ENCODE data around the gene IL18.
"Not testable (repeated sequence)": the region's sequence is repeated elsewhere in the genome, so short reads cannot be mapped to it uniquely, and the experiment has no call there.

Gene IL18

DNA sequence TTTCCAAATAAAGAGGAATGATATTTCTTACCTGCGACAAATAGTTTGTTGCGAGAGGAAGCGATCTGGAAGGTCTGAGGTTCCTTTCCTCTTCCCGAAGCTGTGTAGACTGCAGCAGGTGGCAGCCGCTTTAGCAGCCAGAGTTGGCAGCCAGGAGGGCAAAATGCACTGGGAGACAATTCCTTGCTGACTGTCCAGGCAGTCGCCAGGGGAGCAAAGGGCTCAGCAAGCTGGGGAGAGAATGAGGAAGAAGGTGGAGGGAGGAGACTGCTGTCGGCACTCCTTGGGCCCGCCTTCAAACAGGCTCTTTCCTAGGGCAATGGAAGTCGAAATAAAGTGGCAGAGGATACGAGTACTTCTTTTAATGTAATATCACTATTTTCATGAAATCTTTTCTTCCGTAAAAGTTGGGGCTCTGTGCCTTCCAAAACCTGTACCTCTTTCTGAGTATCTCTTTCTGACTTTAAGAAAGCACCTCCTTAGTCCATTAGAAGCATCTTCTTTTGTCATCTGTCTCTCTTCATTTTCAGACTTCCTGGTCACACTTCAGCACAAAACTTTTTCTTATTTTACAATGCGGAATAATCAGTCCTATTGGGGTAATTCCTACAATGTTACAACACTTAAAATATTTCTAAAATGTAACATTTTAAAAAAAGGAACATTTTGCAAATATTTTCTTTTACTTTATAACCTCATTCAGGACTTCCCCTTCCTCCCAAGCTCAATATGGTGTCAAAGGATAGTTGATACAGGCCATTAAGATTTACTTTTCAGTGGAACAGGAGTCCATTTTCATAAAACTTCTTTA is at the start of gene IL18:
Gene IL18, minus strand, starts transcription at position 220 of the 811 bp plus-strand sequence. CDS start 9,041 bp downstream, outside the sequence.
- in situ Hi-C loops (cut with HindIII; ENCODE audit: low sequenced_read_pairs) = no loop called here

DNA sequence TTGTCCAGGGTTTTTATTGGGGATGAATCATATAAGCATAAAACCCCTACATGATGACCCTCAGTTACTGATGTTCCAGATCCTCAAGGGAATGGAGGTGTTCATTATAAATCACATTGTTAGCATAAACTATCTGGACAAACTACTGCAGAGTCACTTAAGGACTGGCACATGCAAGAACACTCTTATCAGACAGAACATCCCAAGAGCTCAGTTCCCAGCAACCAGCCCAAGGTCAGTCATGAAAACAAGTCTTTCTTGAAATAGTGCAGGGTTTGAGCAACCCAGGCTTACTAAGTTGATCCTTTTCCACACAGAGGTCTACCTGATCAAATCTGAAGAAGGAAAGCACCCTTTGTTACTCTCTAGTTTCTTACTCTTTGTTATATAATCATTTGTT is 48.8 kb upstream of the IL18 start:
- in situ Hi-C loops (cut with HindIII; ENCODE audit: low sequenced_read_pairs) = no loop called here

DNA sequence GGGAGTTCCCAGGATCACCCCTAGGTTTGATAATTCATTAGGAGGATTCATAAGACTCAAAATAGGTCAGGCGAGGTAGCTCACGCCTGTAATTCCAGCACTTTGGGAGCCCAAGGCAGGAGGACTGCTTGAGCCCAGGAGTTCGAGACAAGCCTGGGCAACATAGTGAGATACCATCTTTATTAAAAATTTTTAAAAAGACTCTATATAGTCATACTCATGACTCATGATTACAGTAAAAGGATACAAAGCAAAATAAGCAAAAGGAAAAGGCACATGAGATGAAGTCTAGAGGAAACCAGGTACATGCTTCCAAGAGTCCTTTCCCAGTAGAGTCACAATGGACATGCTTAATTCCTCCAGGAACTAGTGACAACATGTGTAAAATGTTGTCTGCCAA is 48.4 kb upstream of the IL18 start:
- in situ Hi-C loops (cut with HindIII; ENCODE audit: low sequenced_read_pairs) = no loop called here

DNA sequence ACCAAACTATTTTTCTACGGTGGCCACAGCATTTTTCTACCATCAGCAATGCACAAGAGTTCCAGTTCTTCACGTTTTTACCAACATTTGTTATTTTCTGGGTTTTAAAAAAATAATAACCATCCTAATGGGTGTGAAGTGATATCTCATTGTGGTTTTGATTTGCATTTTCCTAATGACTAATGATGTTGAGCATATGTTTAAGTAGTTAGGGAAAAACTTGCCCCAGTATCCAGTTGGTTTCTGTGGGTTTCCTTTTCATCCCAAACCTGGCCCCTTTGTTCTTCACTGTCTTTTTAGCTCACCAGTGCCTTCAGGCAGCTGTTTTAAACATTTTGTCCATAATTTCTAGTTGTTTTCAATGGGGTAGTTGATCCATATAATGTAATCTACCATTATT is 47.6 kb upstream of the IL18 start:
- in situ Hi-C loops (cut with HindIII; ENCODE audit: low sequenced_read_pairs) = no loop called here

DNA sequence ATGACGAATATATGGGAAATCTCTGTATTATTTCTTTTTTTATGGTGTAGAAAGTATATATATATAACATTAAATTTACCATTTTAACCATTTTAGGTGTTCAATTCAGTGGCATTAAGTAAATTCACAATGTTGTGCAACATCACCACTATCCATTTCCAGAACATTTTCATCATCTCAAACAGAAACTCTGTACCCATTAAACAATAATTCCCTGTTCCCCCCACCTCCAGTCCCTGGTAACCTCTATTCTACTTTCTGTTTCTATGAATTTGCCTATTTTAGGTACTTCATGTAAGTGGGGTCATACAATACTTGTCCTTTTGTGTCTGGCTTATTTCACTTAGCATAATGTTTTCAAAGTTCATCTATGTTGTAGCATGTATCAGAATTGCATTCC is 47.0 kb upstream of the IL18 start:
- in situ Hi-C loops (cut with HindIII; ENCODE audit: low sequenced_read_pairs) = no loop called here

DNA sequence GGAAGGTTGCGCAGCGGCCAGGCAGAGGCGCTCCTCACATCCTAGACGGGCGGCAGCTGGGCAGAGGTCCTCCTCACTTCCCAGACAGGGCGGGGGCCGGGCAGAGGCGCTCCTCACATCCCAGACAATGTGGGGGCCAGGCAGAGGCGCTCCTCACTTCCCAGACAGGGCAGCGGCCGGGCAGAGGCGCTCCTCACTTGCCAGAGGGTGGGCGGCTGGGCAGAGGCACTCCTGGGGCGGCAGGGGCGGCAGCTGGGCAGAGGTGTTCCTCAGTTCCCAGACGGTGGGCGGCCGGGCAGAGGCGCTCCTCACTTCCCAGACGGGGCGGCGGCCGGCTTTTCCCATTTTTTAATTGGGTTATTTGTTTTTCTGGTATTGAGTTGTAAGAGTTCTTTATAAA is 42.2 kb upstream of the IL18 start:
- in situ Hi-C loops (cut with HindIII; ENCODE audit: low sequenced_read_pairs) = no loop called here

DNA sequence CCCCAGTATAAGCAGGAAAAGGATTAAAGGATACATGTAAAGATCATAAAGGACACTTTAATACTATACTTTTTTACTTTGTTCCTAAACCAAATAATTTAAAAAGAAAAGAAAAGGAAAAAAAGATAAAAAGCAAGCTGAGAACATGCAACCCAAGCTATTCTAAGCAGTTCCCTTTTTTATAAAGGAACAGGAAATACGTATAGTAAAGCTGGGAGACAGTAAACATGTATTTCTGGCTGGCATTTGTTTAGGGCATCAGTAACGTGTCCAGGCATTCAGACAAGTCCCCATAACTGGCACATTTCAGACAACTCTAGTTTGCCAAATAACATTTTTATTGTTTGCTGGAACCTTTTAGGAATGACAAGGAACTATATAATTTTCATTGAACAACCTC is 36.4 kb upstream of the IL18 start:
- in situ Hi-C loops (cut with HindIII; ENCODE audit: low sequenced_read_pairs) = no loop called here

DNA sequence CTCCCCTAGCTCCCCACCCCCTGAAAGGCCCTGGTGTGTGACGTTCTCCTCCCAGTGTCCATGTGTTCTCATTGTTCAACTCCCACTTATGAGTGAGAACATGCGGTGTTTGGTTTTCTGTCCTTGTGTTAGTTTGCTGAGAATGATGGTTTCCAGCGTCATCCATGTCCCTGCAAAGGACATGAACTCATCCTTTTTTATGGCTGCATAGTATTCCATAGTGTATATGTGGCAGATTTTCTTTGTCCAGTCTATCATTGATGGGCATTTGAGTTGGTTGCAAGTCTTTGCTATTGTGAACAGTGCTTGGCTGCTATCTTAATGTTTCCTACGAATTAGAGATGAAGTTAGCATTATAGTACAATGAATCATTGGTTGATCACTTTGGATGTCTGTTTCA is 35.2 kb upstream of the IL18 start:
- in situ Hi-C loops (cut with HindIII; ENCODE audit: low sequenced_read_pairs) = not testable (repeated sequence)

DNA sequence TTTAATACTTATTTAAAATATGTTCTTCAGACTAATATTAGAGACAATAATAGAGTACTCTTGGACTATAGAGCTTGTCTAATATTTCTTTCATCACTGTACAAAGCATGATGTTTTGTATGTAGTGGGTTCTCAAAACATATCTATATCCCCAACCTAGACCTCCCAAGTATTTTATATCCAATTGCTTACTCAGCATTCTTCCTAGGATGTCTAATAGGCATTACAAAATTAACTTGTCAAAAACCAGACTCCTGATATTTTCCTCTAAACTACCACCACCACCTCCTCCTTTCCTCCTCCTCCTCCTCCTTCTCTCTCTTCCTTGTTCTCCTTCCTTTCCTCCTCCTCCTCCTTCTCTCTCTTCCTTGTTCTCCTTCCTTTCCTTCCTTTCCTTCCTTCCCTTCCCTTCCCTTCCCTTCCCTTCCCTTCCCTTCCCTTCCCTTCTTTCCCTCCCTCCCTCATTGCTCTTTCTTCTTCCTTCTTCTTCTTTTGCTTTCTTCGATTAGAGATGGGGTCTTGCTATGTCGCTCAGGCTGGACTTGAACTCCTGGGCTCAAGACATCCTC is 32.7 kb upstream of the IL18 start:
- in situ Hi-C loops (cut with HindIII; ENCODE audit: low sequenced_read_pairs) = no loop called here

DNA sequence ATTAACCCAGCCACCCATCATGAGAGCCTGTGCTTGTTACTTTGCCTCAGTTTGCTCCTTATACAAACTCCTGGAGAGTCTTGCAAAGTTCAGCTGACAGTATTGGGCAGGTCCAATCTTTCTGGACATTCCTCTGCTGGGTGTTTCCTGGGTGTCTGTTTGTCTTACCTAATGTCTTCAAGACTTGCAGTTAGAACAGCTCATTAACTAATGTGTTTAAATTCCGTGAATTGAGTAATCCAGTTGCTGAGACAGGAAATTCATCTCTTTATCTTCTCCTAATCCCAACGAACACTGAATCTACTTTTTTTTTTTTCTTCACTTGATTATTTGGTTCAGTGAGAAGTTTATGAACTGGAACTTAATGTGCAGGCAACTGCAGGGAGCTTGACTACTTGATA is 32.1 kb upstream of the IL18 start:
- in situ Hi-C loops (cut with HindIII; ENCODE audit: low sequenced_read_pairs) = no loop called here

DNA sequence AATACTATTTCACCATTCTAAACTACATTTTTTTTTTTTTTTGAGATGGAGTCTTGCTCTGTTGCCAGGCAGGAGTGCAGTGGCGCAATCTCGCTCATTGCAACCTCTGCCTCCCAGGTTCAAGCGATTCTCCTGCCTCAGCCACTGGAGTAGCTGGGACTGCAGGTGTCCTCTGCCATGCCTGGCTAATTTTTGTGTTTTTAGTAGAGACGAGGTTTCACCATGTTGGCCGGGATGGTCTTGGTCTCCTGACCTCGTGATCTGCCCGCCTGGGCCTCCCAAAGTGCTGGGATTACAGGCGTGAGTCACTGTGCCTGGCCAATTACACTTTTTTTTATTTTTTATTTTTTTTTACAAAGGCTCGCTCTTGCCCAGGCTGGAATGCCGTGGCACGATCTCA is 31.2 kb upstream of the IL18 start:
- in situ Hi-C loops (cut with HindIII; ENCODE audit: low sequenced_read_pairs) = not testable (repeated sequence)

DNA sequence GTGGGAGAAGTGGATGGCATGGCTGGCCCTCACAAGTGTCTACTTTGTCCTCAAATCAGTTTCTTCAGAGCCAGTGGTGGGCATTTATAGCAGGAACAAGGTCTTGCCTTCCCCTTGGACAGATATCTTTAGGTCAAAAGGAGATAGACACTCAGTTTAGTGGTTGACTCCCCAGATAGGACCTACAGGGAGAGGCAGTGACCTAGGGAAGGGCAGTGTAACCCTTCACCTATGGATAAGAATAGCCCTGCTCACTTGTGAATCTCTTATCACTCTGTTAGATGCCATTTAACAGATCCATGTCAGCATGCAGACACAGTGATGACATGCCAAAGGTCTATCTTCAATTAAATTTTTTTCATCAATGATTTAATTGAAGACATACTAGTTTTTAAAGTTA is 22.4 kb upstream of the IL18 start:
- in situ Hi-C loops (cut with HindIII; ENCODE audit: low sequenced_read_pairs) = no loop called here

DNA sequence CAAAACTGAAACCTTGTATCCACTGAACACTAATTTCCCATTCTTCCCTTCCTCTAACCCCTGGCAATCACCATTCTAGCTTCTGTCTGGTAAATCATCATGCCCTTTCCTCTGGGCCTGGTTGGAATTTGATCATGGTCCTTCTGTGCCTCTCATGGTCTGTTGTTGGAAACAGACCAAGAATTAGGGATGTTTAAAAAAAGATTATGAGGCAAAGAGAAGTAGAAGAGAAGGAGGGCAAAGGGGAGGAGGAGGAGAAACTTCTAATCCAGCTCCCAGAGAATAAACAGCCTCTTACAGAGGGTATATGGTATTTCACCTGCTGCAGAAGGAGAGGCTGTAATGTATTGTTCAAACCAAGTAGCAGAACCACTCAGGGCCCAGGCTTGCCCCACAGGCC is 22.0 kb upstream of the IL18 start:
- in situ Hi-C loops (cut with HindIII; ENCODE audit: low sequenced_read_pairs) = no loop called here

DNA sequence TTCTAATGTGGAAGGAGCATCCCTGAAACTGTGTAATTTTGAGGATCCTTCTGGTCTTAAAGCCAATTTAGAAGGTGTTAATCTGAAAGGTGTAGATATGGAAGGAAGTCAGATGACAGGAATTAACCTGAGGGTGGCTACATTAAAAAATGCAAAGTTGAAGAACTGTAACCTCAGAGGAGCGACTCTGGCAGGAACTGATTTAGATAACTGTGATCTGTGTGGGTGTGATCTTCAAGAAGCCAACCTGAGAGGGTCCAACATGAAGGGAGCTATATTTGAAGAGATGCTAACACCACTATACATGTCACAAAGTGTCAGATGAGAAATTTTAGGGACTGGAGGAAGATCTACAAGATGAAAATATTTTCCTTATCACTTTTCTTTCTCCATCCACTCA is 19.0 kb upstream of the IL18 start:
- in situ Hi-C loops (cut with HindIII; ENCODE audit: low sequenced_read_pairs) = no loop called here

DNA sequence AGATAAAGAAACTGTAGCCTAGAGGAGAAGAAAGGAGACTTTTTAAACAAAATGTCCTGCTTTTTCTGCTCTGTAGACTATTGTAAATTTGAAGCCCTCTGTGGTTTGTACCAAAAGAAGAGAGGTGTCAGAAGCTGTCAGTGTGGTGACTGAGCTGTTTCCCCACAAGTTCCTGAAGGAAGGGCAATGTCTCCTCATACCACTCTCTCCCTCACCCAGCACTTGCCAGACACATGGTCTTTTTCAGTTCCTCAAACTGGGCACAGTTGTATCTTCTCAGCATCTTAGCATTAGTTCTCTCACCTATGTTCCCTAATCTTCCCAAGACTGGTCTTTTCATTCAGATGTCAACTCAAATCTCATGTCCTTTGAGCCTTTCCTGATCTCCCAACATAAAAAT is 15.7 kb upstream of the IL18 start:
- in situ Hi-C loops (cut with HindIII; ENCODE audit: low sequenced_read_pairs) = no loop called here

DNA sequence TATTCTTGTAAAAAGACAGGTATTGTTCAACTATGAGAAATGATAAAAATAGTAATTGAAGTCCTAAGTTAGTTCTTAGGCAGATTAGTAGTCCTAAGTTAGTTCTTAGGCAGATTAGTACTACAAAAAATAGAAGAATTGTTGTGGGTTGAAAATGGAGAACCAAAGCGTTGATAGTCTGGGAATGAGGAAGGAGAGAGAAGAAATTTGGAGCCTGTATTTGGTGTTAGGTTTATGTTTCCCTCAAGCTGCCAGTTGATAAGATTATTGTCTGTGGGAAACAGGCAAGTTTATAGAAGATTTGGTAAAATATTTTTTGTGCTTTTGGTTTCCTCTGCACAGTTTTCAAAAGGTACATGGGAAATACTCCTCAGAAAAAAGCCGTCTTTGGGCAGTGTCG is 15.0 kb upstream of the IL18 start:
- in situ Hi-C loops (cut with HindIII; ENCODE audit: low sequenced_read_pairs) = no loop called here

DNA sequence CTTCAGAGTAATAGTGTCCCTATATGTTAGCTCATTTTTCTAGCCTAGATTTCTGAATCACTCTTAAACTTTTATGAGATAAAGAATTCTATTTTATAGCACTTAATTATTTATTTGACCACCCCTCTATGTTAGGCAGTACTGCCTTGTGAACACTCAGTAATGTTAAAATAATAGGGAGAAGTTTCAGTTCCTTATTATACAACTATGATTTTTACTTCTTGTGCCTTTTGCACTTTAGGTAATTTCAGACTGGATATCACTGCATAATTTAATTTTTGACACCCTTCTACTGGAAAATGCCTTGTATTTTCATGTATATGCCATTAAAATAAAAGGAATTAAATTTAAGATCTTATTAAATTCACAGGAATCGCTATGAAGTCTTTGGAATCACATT is 14.5 kb upstream of the IL18 start:
- in situ Hi-C loops (cut with HindIII; ENCODE audit: low sequenced_read_pairs) = no loop called here

DNA sequence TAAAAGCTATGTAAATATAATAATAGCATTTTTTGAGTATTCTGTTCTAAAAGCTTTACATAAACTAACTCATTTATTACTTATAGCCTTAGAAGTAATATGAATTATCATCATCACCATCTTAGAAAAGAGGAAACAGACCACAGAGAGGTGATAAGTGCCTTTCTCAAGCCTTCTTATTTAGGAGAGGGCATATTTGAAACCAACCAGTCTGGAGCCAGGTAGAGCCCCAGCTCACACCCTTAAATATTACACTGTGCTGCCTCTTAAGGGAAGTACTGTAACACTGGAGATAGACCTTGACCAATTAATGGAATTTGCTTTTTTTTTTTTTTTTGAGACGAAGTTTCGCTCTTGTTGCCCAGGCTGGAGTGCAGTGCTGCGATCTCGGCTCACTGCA is 13.7 kb upstream of the IL18 start:
- in situ Hi-C loops (cut with HindIII; ENCODE audit: low sequenced_read_pairs) = no loop called here

DNA sequence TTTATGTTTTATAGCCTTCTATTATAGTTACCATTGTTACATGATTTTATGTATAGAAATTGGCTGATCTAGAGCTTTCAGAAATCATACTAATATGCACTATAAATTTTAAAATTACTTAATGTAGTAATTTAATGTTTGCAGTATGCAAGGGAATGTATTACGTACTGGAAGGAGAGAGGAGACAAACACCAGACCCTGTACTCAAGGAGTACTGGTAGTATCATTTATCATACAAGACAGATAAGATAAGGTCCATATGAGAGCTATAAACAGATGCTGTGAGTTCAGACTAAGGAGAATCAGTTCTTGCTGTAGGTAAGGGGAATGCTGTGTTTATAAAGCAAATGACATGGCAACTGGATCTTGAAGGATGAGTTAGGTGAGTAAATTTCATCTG is 12.2 kb upstream of the IL18 start:
- in situ Hi-C loops (cut with HindIII; ENCODE audit: low sequenced_read_pairs) = no loop called here

DNA sequence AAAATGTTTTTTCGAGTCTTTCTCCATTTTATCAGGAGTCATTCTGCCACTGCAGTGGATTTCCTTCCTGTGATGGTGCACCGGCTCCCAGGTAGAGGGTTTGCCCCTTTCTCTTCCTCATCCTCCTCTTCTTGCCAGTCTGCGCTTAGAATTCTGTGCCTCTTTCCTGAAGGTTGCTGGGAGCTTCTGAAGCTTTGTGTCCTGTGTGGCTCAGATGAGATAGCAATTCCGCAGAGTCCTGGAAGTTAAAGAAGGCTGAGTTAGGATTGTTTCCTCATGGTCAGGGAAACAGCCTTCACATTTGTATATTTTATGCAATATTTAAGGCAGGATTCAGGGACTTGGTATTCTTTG is 11.7 kb upstream of the IL18 start:
- in situ Hi-C loops (cut with HindIII; ENCODE audit: low sequenced_read_pairs) = no loop called here

DNA sequence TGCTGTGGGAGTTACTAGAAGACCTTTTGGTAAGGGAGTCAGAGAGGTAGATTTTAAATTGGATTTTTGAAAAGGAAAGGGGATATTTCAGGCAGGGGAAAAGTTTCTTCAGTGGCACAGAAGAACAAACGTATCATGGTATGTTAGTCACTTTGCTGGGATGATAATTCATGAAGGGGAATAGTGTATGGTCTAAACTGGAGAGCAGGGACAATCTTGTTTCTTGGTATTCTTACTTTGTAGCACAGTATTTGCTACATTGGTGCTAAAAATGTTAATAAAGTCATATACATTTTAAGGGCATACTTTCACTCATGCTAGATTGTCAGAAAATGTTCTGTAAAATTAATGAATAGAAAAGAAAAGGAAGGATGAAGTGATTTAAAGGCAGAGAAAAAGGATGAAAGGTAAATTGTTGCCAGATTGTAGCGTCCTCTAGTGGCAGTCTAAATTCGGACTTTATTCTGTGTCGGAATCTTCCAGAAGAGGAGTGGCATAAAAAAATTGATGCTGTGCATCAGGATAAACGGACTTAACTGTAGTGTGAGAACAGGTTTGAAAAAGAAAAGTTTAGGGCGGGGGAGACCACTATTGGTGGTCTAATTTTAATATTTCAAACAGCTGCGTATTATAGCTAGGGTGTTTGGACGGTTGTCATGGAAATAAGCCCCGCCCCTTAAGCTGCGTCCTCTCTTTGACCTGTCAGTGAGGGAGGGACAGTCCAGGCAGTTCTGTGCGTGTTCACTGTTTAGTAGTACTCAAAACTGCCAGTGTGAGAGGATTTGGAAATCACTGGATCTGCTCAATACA is 11.1 kb upstream of the IL18 start, which contains the start of gene BCO2:
Gene BCO2, plus strand, starts transcription at position 724 of the 810 bp plus-strand sequence. CDS start 90 bp downstream, outside the sequence.
- in situ Hi-C loops (cut with HindIII; ENCODE audit: low sequenced_read_pairs) = no loop called here

DNA sequence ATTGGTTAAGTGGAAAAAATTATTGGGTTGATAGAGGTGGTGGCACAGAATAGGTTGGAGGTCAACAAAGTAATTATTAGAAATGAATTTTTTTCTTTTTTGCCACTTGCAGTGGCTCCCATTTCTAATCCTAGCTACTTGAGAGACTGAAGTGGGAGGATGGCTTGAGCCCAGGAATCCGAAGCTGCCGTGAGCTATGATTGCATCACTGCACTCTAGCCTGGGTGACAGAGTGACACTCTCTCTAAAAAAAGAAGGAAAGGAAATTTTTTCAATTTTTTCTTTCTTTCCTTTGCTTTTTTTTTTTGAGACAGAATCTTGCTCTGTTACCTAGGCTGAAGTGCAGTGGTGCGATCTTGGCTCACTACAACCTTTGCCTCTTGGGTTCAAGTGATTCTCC is 9.3 kb upstream of the IL18 start:
- in situ Hi-C loops (cut with HindIII; ENCODE audit: low sequenced_read_pairs) = no loop called here

All from DLD1 (cell line).